SK-N-SH (cell line): ENCODE results near the gene SLC47A1. TPM values are rescaled to one million over a fixed set of nuclear protein-coding genes. Genes with fewer than 3 reads are reported as not detected.

Experiments
- CTCF ChIA-PET: fragments of 300-600, 350-600 bp; formaldehyde crosslinking; extraction: SDS; loops from one replicate; lab custom pipeline; 2021; lab: Yijun Ruan, JAX
- POLR2A ChIA-PET: fragments of 350-600 bp; sonication (Branson Sonifier 250); formaldehyde crosslinking; extraction: SDS; loops from one replicate; lab custom pipeline; 2020; ENCODE audit warnings: antibody characterized with exemption, inconsistent platforms; lab: Yijun Ruan, JAX
- DNase-seq: peaks from one replicate; pipeline ENCODE4 v3.0.0; 2012
- H2AFZ ChIP-seq: fragments of 200-600 bp; sonication (generic); 2 replicates; pipeline ENCODE4 v1.8.1; 2016; ENCODE audit warnings: antibody characterized with exemption, mild to moderate bottlenecking, low read depth
- H3F3A ChIP-seq: fragments of 200-600 bp; sonication (generic); replicated peaks from 2 replicates; pipeline ENCODE3; 2016; ENCODE audit warnings: antibody characterized with exemption, mild to moderate bottlenecking; ENCODE audit not compliant: insufficient read depth
- H3K27ac ChIP-seq, 2 experiments: fragments of 200-500 bp in 1 of 2; fragments of 200-600 bp in 1 of 2; sonication (Bioruptor generic) in 1 of 2; sonication (generic), shearing (Covaris generic) in 1 of 2; 2 replicates each; pipeline versions ENCODE4 v1.5.1 to v1.6.1; 2014 to 2016; ENCODE audit warnings: low read depth in 2 of 2, inconsistent platforms in 1 of 2, low read length in 1 of 2, mild to moderate bottlenecking in 1 of 2, mixed read lengths in 1 of 2
- H3K27me3 ChIP-seq: fragments of 200-600 bp; sonication (generic), shearing (Covaris generic); 2 replicates; pipeline ENCODE4 v1.6.1; 2016; ENCODE audit warnings: mixed run types; ENCODE audit not compliant: insufficient read depth
- H3K36me3 ChIP-seq, 2 experiments: fragments of 200-500 bp in 1 of 2; fragments of 200-600 bp in 1 of 2; sonication (Bioruptor generic) in 1 of 2; sonication (generic) in 1 of 2; replicated peaks in 1 of 2; 2 replicates each; pipeline versions ENCODE3 to v1.5.1; 2014 to 2016; ENCODE audit warnings: low read length in 1 of 2, mild to moderate bottlenecking in 1 of 2; ENCODE audit not compliant: insufficient read depth in 2 of 2, control insufficient read depth in 1 of 2
- H3K4me1 ChIP-seq, 2 experiments: fragments of 200-500 bp in 1 of 2; fragments of 200-600 bp in 1 of 2; sonication (Bioruptor generic) in 1 of 2; sonication (generic), shearing (Covaris generic) in 1 of 2; 2 replicates each; pipeline versions ENCODE4 v1.5.1 to v1.6.1; 2014 to 2016; ENCODE audit warnings: low read depth in 1 of 2, low read length in 1 of 2, mixed run types in 1 of 2; ENCODE audit not compliant: insufficient read depth in 2 of 2, control insufficient read depth in 1 of 2
- H3K4me2 ChIP-seq: fragments of 200-600 bp; sonication (generic), shearing (Covaris generic); 2 replicates; pipeline ENCODE4 v1.6.1; 2017; ENCODE audit warnings: mixed run types
- H3K4me3 ChIP-seq, 2 experiments: fragments of 200-500 bp in 1 of 2; fragments of 200-600 bp in 1 of 2; sonication (Bioruptor generic) in 1 of 2; sonication (generic), shearing (Covaris generic) in 1 of 2; 2 replicates each; pipeline versions ENCODE4 v1.5.1 to v1.8.1; 2014 to 2016; ENCODE audit warnings: low read depth in 2 of 2, inconsistent platforms in 1 of 2, low read length in 1 of 2, mild to moderate bottlenecking in 1 of 2, mixed read lengths in 1 of 2, moderate library complexity in 1 of 2
- H3K79me2 ChIP-seq: fragments of 200-600 bp; sonication (generic); 2 replicates; pipeline ENCODE4 v1.8.1; 2017; ENCODE audit warnings: mild to moderate bottlenecking; ENCODE audit not compliant: insufficient read depth
- H3K9ac ChIP-seq: fragments of 200-600 bp; sonication (generic); 2 replicates; pipeline ENCODE4 v1.6.1; 2017; ENCODE audit warnings: mixed run types
- H3K9me2 ChIP-seq: fragments of 200-600 bp; sonication (generic); 2 replicates; pipeline ENCODE4 v1.6.1; 2017; ENCODE audit warnings: mixed run types
- H3K9me3 ChIP-seq: fragments of 200-600 bp; sonication (generic); 2 replicates; pipeline ENCODE4 v1.6.1; 2017; ENCODE audit warnings: mixed run types, mild to moderate bottlenecking, moderate library complexity
- H4K20me1 ChIP-seq: fragments of 200-600 bp; sonication (generic); 2 replicates; pipeline ENCODE4 v1.6.1; 2017; ENCODE audit warnings: mild to moderate bottlenecking, mixed run types; ENCODE audit not compliant: insufficient read depth
- CTCF ChIP-seq: fragments of 200-600 bp; sonication (generic); IDR thresholded peaks from 2 replicates; pipeline ENCODE4 v1.6.1; 2017; ENCODE audit warnings: antibody characterized with exemption, mild to moderate bottlenecking, moderate library complexity
- EP300 ChIP-seq, 2 experiments: IDR thresholded peaks; 2 replicates each; pipeline versions ENCODE4 v1.4.0 to v1.6.1; 2012; ENCODE audit warnings: borderline replicate concordance in 1 of 2, low read depth in 1 of 2, low read length in 1 of 2
- EZH2phosphoT487 ChIP-seq: fragments of 200-600 bp; sonication (generic); IDR thresholded peaks from 2 replicates; pipeline ENCODE4 v1.6.1; 2017; ENCODE audit warnings: low read depth, mixed run types, mild to moderate bottlenecking, antibody characterized with exemption, moderate library complexity, borderline replicate concordance
- FOXJ3 ChIP-seq: sonication (generic); formaldehyde crosslinking; IDR thresholded peaks from 2 replicates; pipeline ENCODE4 v1.5.1; 2020; ENCODE audit warnings: mild to moderate bottlenecking, missing genetic modification reagents
- GABPA ChIP-seq: IDR thresholded peaks from 2 replicates; pipeline ENCODE4 v1.4.0; 2012; ENCODE audit warnings: low read depth, mild to moderate bottlenecking
- IRF3 ChIP-seq: fragments of 150-350 bp; IDR thresholded peaks from 2 replicates; pipeline ENCODE4 v1.6.1; 2016; ENCODE audit warnings: mild to moderate bottlenecking, low read depth, low read length
- JUND ChIP-seq: IDR thresholded peaks from 2 replicates; pipeline ENCODE4 v1.4.0; 2012
- PBX3 ChIP-seq: IDR thresholded peaks from 2 replicates; pipeline ENCODE4; 2012
- RAD21 ChIP-seq: IDR thresholded peaks from 2 replicates; pipeline ENCODE4 v1.6.1; 2012; ENCODE audit warnings: mild to moderate bottlenecking, low read length
- REST ChIP-seq: IDR thresholded peaks from 2 replicates; pipeline ENCODE4 v1.6.1; 2012; ENCODE audit warnings: mild to moderate bottlenecking, low read depth, low read length, moderate library complexity
- RFX5 ChIP-seq: IDR thresholded peaks from 2 replicates; pipeline ENCODE4 v1.6.1; 2012; ENCODE audit warnings: mild to moderate bottlenecking, improper control_type of control experiment, low read length
- RXRA ChIP-seq: IDR thresholded peaks from 2 replicates; pipeline ENCODE4 v1.4.0; 2012; ENCODE audit warnings: low read depth, mild to moderate bottlenecking, borderline replicate concordance
- SIN3A ChIP-seq: IDR thresholded peaks from 2 replicates; pipeline ENCODE4 v1.6.1; 2012; ENCODE audit warnings: low read depth, mild to moderate bottlenecking, low read length, moderate library complexity, borderline replicate concordance
- SMC3 ChIP-seq: IDR thresholded peaks from 2 replicates; pipeline ENCODE4 v1.6.1; 2012; ENCODE audit warnings: low read depth, low read length, improper control_type of control experiment
- TAF1 ChIP-seq: IDR thresholded peaks from 2 replicates; pipeline ENCODE4 v1.6.1; 2012; ENCODE audit warnings: low read depth, mild to moderate bottlenecking, low read length, moderate library complexity, borderline replicate concordance
- TCF12 ChIP-seq: IDR thresholded peaks from 2 replicates; pipeline ENCODE4 v1.4.0; 2012
- TEAD4 ChIP-seq: IDR thresholded peaks from 2 replicates; pipeline ENCODE4 v1.4.0; 2012; ENCODE audit warnings: mild to moderate bottlenecking, borderline replicate concordance; ENCODE audit not compliant: insufficient read depth
- USF1 ChIP-seq: IDR thresholded peaks from 2 replicates; pipeline ENCODE4 v1.4.0; 2012; ENCODE audit warnings: low read depth, borderline replicate concordance
- WGBS: methylation state at CpG from one replicate; pipeline ENCODE4 v1.1.6; 2017; ENCODE audit warnings: low lambda C conversion rate; 5-methylcytosine and 5-hydroxymethylcytosine counted together
- polyA plus RNA-seq, 3 experiments: library from polyadenylated mRNA; depleted of rRNA; stranded (reverse); fragments of >200 nt; gene quantifications; 2 replicates each; pipeline ENCODE4 v1.2.3, GENCODE V29; 2012
- TF ChIP-seq, protein P1 (sequence below): IDR thresholded peaks from 2 replicates; pipeline ENCODE4 v1.4.0; 2012; ENCODE audit warnings: low read depth, borderline replicate concordance

SLC47A1 gene
- polyA plus RNA-seq, 1 of the 3 experiments (the other 2 are of a cell fraction): 3.5 TPM

DNA sequence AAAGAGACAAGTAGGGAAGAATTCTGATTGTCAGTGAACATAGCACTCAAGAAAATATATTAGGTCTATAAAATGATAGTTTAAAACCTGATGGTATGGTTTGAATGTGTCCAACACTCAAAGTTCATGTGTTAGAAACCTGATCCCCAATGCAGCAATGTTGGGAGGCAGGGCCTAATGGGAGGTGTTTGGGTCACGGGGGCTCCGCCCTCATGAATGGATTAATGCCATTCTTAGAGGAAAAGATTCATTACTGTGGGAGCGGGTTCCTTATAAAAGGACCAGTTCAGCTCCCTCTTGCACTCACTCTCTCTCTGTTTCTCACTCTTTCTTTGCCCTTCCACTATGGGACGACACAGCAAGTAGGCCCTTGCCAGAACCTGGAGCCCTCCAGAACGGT is 41.5 kb upstream of the SLC47A1 start:
- Histone ChIP-seq H4K20me1 (no peaks in the 10 kb centered on the region), H3K9ac (no peak overlapping the region), H3K4me3 (no peak overlapping the region), H3K9me3 (no peaks in the 10 kb centered on the region), H3K36me3 (no peaks in the 10 kb centered on the region), H3K79me2 (no peaks in the 10 kb centered on the region), H3K27me3 (no peaks in the 10 kb centered on the region)
- DNase-seq: no peak
- no peak for TF ChIP-seq RFX5
- no peak for TF ChIP-seq SIN3A
- TF ChIP-seq FOXJ3 (CRISPR knock-in tag): no peak
- TF ChIP-seq REST: no peak
- no peak for TF ChIP-seq RAD21
- no peak for TF ChIP-seq TEAD4
- no peak for TF ChIP-seq GABPA
- TF ChIP-seq JUND: no peak
- no peak for TF ChIP-seq CTCF
- TF ChIP-seq SMC3: no peak
- no peak for TF ChIP-seq EP300 (IDR thresholded peaks at IDR 0.05; ENCODE audit: borderline replicate concordance in 1 of 2, low read depth in 1 of 2, low read length in 1 of 2)
- TF ChIP-seq EZH2phosphoT487: no peak
- TF ChIP-seq PBX3: no peak
- no peak for TF ChIP-seq TAF1
- no peak for TF ChIP-seq TCF12
- TF ChIP-seq, protein P1, sequence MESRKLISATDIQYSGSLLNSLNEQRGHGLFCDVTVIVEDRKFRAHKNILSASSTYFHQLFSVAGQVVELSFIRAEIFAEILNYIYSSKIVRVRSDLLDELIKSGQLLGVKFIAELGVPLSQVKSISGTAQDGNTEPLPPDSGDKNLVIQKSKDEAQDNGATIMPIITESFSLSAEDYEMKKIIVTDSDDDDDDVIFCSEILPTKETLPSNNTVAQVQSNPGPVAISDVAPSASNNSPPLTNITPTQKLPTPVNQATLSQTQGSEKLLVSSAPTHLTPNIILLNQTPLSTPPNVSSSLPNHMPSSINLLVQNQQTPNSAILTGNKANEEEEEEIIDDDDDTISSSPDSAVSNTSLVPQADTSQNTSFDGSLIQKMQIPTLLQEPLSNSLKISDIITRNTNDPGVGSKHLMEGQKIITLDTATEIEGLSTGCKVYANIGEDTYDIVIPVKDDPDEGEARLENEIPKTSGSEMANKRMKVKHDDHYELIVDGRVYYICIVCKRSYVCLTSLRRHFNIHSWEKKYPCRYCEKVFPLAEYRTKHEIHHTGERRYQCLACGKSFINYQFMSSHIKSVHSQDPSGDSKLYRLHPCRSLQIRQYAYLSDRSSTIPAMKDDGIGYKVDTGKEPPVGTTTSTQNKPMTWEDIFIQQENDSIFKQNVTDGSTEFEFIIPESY: no peak
- TF ChIP-seq IRF3: no peak
- TF ChIP-seq USF1: no peak
- TF ChIP-seq RXRA: no peak
- TF ChIP-seq, all 33 proteins: peak for 0
- WGBS: 81% methylated on average over 5 of the region's 5 CpGs
- no peaks in the 10 kb centered on the region for H3F3A ChIP-seq
- H2AFZ ChIP-seq: no peak overlapping the region
- no peaks in the 10 kb centered on the region for H3K9me2 ChIP-seq
- H3K4me1 ChIP-seq: no peaks in the 10 kb centered on the region
- no peak overlapping the region for H3K4me2 ChIP-seq
- ChIA-PET CTCF (interaction anchor here (1.1 to 1.4 kb wide), 2 partner anchors 11 to 270 kb away, joined by 4 read pairs; no protein-coding TSS in a partner anchor), POLR2A (no interaction called here)
- no peak overlapping the region for H3K27ac ChIP-seq
